K562 (cell line): ENCODE measurements around the gene RAB4B. TPM values are rescaled to one million over a fixed set of nuclear protein-coding genes. Genes with fewer than 3 reads are reported as not detected.
A peak's percentile ranks its signal among the peaks of the same experiment; 100 is the strongest.

Experiments
- ATAC-seq: fragments of 200-7000 bp; cut with Tn5 transposase; 3 replicates; pipeline ENCODE4 v1.9.1; 2020; ENCODE audit warnings: moderate library complexity
- BruUV-seq: library from RNA; stranded (reverse); fragments of 400-500 nt; replicated peaks from 2 replicates; lab custom pipeline; 2021; lab: Mats Ljungman, UMichigan
- CTCF ChIA-PET: fragments of 300-600 bp; formaldehyde crosslinking; extraction: SDS; loops from one replicate; lab custom pipeline; 2021; ENCODE audit warnings: low intra/inter-chr PET ratio; lab: Yijun Ruan, JAX
- POLR2A ChIA-PET: fragments of 300-600, 350-650 bp; sonication (Branson Sonifier 250); formaldehyde crosslinking; extraction: SDS; loops from one replicate; lab custom pipeline; 2021; ENCODE audit warnings: antibody characterized with exemption, inconsistent platforms; lab: Yijun Ruan, JAX
- DNase-seq, 4 experiments: peaks; one replicate each; pipeline versions ENCODE4 v3.0.0 to v3.0.0-alpha.2; 2011 to 2018; ENCODE audit warnings: low spot score in 3 of 4, mixed read lengths in 3 of 4; ENCODE audit errors: extremely low read depth in 1 of 4
- FAIRE-seq: peaks from 2 replicates; lab custom pipeline; 2011; peaks lifted over from hg19 to GRCh38; lab: Jason Lieb, UNC
- H2AFZ ChIP-seq: 2 replicates; pipeline ENCODE4 v1.6.0; 2011; ENCODE audit warnings: low read depth, low read length, control low read depth, inconsistent platforms
- H3K27ac ChIP-seq: fragments of 200-600 bp; 3 replicates; pipeline ENCODE4 v1.8.0; 2011; ENCODE audit warnings: low read depth, mild to moderate bottlenecking, control low read depth, inconsistent platforms, low read length, moderate library complexity, mixed read lengths; ENCODE audit errors: extremely low read depth
- H3K27me3 ChIP-seq, 2 experiments: fragments of 300-600 bp in 1 of 2; 2 replicates in 1 of 2; 3 replicates in 1 of 2; pipeline versions ENCODE4 v1.6.0 to v1.8.0; 2011; ENCODE audit warnings: inconsistent platforms in 2 of 2, low read length in 2 of 2, mild to moderate bottlenecking in 1 of 2, mixed read lengths in 1 of 2, moderate library complexity in 1 of 2; ENCODE audit not compliant: control insufficient read depth in 2 of 2, insufficient read depth in 2 of 2
- H3K36me3 ChIP-seq: fragments of 300-600 bp; 3 replicates; pipeline ENCODE4 v1.8.0; 2011; ENCODE audit warnings: mild to moderate bottlenecking, low read length, inconsistent platforms; ENCODE audit not compliant: control insufficient read depth, insufficient read depth
- H3K4me1 ChIP-seq, 2 experiments: fragments of 200-600 bp in 1 of 2; replicated peaks in 1 of 2; 2 replicates in 1 of 2; 3 replicates in 1 of 2; pipeline versions ENCODE4 v1.5.1 to v1.8.0; 2011; ENCODE audit warnings: inconsistent platforms in 2 of 2, low read length in 2 of 2, mild to moderate bottlenecking in 1 of 2, mixed read lengths in 1 of 2, moderate library complexity in 1 of 2; ENCODE audit not compliant: control insufficient read depth in 2 of 2, insufficient read depth in 2 of 2
- H3K4me2 ChIP-seq: 2 replicates; pipeline ENCODE4 v1.6.1; 2011; ENCODE audit warnings: low read length, control low read depth, inconsistent platforms, mixed read lengths; ENCODE audit not compliant: insufficient read depth
- H3K4me3 ChIP-seq: fragments of 200-600 bp; sonication (generic), shearing (Covaris generic); 2 replicates; pipeline ENCODE4 v1.5.1; 2016; ENCODE audit warnings: control low read depth, inconsistent platforms
- H3K79me2 ChIP-seq: fragments of 200-600 bp; 3 replicates; pipeline ENCODE4 v1.8.0; 2011; ENCODE audit warnings: low read length, inconsistent platforms; ENCODE audit not compliant: control insufficient read depth, insufficient read depth
- H3K9ac ChIP-seq, 2 experiments: 2 replicates each; pipeline versions ENCODE4 v1.6.0 to v1.6.1; 2011; ENCODE audit warnings: low read depth in 2 of 2, low read length in 2 of 2, control low read depth in 1 of 2, inconsistent platforms in 1 of 2, mild to moderate bottlenecking in 1 of 2, mixed read lengths in 1 of 2; ENCODE audit not compliant: insufficient read depth in 1 of 2
- H3K9me1 ChIP-seq: one replicate; pipeline ENCODE4 v1.6.0; 2011; ENCODE audit warnings: inconsistent platforms, mild to moderate bottlenecking, low read length, moderate library complexity; ENCODE audit not compliant: control insufficient read depth, insufficient read depth
- H3K9me3 ChIP-seq: replicated peaks from 2 replicates; pipeline ENCODE4 v1.5.1; 2011; ENCODE audit warnings: low read depth, low read length, inconsistent platforms; ENCODE audit not compliant: control insufficient read depth, insufficient read depth
- H4K20me1 ChIP-seq: replicated peaks from 2 replicates; pipeline ENCODE4 v1.6.1; 2011; ENCODE audit warnings: low read length, inconsistent platforms, mixed read lengths; ENCODE audit not compliant: control insufficient read depth, insufficient read depth
- ELF4 ChIP-seq: fragments of 450-650 bp; formaldehyde crosslinking; IDR thresholded peaks from 2 replicates; pipeline ENCODE4 v1.4.0; 2022; ENCODE audit warnings: missing genetic modification characterization
- EWSR1 ChIP-seq: fragments of 450-650 bp; IDR thresholded peaks from 2 replicates; pipeline ENCODE4 v1.6.1; 2018; ENCODE audit warnings: borderline replicate concordance, mild to moderate bottlenecking, low read depth, moderate library complexity; ENCODE audit not compliant: partially characterized antibody
- FOS ChIP-seq: IDR thresholded peaks from 3 replicates; pipeline ENCODE4 v1.6.1; 2011; ENCODE audit not compliant: insufficient read length; ENCODE audit errors: extremely low read depth
- GABPB2 ChIP-seq: fragments of 250-450 bp; sonication (Bioruptor Pico); conservative IDR thresholded peaks from 2 replicates; pipeline ENCODE4 v1.5.1; 2021; ENCODE audit warnings: mild to moderate bottlenecking
- LARP7 ChIP-seq: fragments of 450-650 bp; IDR thresholded peaks from 2 replicates; pipeline ENCODE4 v1.6.1; 2016
- MITF ChIP-seq: IDR thresholded peaks from 2 replicates; pipeline ENCODE4 v1.6.1; 2014; ENCODE audit warnings: antibody characterized with exemption
- PHF20 ChIP-seq: fragments of 450-650 bp; IDR thresholded peaks from 2 replicates; pipeline ENCODE4 v1.6.1; 2018; ENCODE audit not compliant: partially characterized antibody
- POLR2H ChIP-seq: IDR thresholded peaks from 2 replicates; pipeline ENCODE4 v1.6.1; 2016; ENCODE audit warnings: missing genetic modification characterization, low read depth, mild to moderate bottlenecking, control low read depth, missing compliant biosample characterization, moderate library complexity
- SRSF3 ChIP-seq: fragments of 200-400 bp; formaldehyde crosslinking; IDR thresholded peaks from 2 replicates; pipeline ENCODE4 v1.6.1; 2016; ENCODE audit warnings: mild to moderate bottlenecking, low read length, moderate library complexity; ENCODE audit not compliant: insufficient read depth
- TEAD1 ChIP-seq, 2 experiments: fragments of 450-650 bp in 1 of 2; sonication (generic) in 1 of 2; formaldehyde crosslinking; IDR thresholded peaks; 2 replicates each; pipeline versions ENCODE4 v1.4.0 to v1.8.0; 2020 to 2022; ENCODE audit warnings: mild to moderate bottlenecking in 2 of 2, missing genetic modification reagents in 1 of 2
- ZBTB43 ChIP-seq: sonication (generic); formaldehyde crosslinking; IDR thresholded peaks from 2 replicates; pipeline ENCODE4 v1.8.0; 2023; ENCODE audit warnings: mild to moderate bottlenecking, missing genetic modification reagents
- ZNF77 ChIP-seq: fragments of 250-450 bp; sonication (Bioruptor Pico); IDR thresholded peaks from 2 replicates; pipeline ENCODE4 v1.5.0; 2020
- WGBS: fragments of 100-300 bp; shearing (Covaris generic); methylation state at CpG from one replicate; pipeline ENCODE4 v1.1.6; 2016; ENCODE audit warnings: low coverage, mixed read lengths; ENCODE audit not compliant: insufficient coverage; ENCODE audit errors: missing lambda C conversion rate; 5-methylcytosine and 5-hydroxymethylcytosine counted together
- in situ Hi-C: fragments of 300-500 bp; cut with MboI; formaldehyde crosslinking; loops from 4 replicates; pipeline ENCODE4 v1.15.0; 2018; ENCODE audit warnings: inconsistent platforms, mixed read lengths
- intact Hi-C: fragments of 100-400 bp; cut with micrococcal nuclease; formaldehyde crosslinking; loops from 2 replicates; pipeline ENCODE4 v1.14.2; 2022
- polyA plus RNA-seq, 8 experiments: library from polyadenylated mRNA; depleted of rRNA in 4 of 8; stranded (reverse) in 5 of 8; unstranded in 3 of 8; fragments of >200 nt; fragmentation: Nextera tagmentation in 2 of 8; fragmentation: Illumina TruSeq in 1 of 8; extraction: Ambion mirVana in 2 of 8; extraction: Trizol in 1 of 8; gene quantifications; 2 replicates each; pipeline versions ENCODE4 v1.2.1 to v1.2.3, GENCODE V29; 2011 to 2014; ENCODE audit warnings: inconsistent platforms in 1 of 8, missing spikeins in 1 of 8
- total RNA-seq, 7 experiments: library from RNA; depleted of rRNA in 6 of 7; stranded (reverse); fragments of >200 nt in 6 of 7; fragmentation: Illumina TruSeq in 2 of 7; extraction: Trizol in 2 of 7; gene quantifications; 2 replicates each; pipeline versions ENCODE4 v1.2.1 to v1.2.3, GENCODE V29; 2011 to 2021; ENCODE audit warnings: low replicate concordance in 1 of 7
- TF ChIP-seq, protein P1 (sequence below): sonication (generic); formaldehyde crosslinking; IDR thresholded peaks from 2 replicates; pipeline ENCODE4 v1.8.0; 2022; ENCODE audit warnings: missing genetic modification reagents, mild to moderate bottlenecking, borderline replicate concordance
- TF ChIP-seq, protein P2 (sequence below), 2 experiments: fragments of 450-650 bp; conservative IDR thresholded peaks; 2 replicates each; pipeline ENCODE4 v1.6.1; 2017; ENCODE audit warnings: mild to moderate bottlenecking in 2 of 2, moderate library complexity in 2 of 2

Gene RAB4B
- total and polyA plus RNA-seq, 9 of the 15 experiments (the other 6 are each of a cell fraction or from before 2014, with no cell fraction given) = 0.28 to 20.4 (median 9.0) TPM

DNA sequence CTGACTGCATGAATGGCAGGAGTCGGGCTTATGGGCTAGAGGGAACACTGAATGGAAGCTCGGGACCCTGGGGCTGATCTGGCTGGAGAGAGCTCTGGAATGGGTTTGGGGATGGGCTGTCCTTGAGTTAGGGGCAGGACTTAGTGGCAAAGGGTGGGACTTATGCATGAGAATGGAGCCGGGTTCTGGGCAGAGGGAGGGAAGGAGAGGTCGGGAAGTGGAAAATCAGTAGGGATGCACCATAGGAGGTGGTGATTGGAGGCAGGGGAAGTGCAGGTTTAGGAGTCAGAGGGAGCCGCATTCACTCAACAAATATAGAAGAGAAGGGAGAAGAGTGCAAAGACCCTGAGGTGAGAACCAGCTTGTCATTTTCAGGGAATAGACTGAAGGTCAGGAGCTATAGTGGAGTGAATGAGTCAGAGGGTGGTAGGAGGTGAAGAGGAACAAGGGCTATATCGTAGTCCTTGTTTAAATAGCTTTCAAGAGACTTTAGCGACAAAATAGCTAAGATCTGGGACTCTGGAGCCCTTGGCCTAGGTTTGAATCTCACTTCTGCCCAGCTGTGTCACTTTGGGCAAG is 748 bp downstream of the RAB4B start (continued):
- TF ChIP-seq, protein P1, sequence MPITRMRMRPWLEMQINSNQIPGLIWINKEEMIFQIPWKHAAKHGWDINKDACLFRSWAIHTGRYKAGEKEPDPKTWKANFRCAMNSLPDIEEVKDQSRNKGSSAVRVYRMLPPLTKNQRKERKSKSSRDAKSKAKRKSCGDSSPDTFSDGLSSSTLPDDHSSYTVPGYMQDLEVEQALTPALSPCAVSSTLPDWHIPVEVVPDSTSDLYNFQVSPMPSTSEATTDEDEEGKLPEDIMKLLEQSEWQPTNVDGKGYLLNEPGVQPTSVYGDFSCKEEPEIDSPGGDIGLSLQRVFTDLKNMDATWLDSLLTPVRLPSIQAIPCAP (CRISPR knock-in tag) = no peak

- DNase-seq (no peak), ATAC-seq (no peak), FAIRE-seq (no peak)
- Histone ChIP-seq H3K9me1 (no peaks in the 10 kb centered on the region), H3K9me3 (no peaks in the 10 kb centered on the region), H3K4me3 (no peak overlapping the region), H3K4me2 (no peak overlapping the region), H3K27me3 (no peaks in the 10 kb centered on the region), H3K4me1 (peaks cover 12 to 23% of the 10 kb centered on the region in 2 experiments; a peak in 4 of 5 replicates), H3K36me3 (no peaks in the 10 kb centered on the region), H4K20me1 (no peaks in the 10 kb centered on the region), H2AFZ (no peak overlapping the region), H3K9ac (peak overlapping the region in 1 of 2 experiments; percentile 64; a peak in 1 of 4 replicates), H3K27ac (no peak overlapping the region), H3K79me2 (no peaks in the 10 kb centered on the region)
- 78% methylated on average over 5 of the region's 5 CpGs for WGBS
- in situ Hi-C loops = no loop called here
- ChIA-PET POLR2A (interaction anchor here (0.6 to 1.1 kb wide), 3 partner anchors 18 to 50 kb away, joined by 3 read pairs; no protein-coding TSS in a partner anchor), CTCF (no interaction called here)
- intact Hi-C loops = no loop called here
- no TSS peak for BruUV-seq
- TF ChIP-seq POLR2H (tag) = no peak
- no peak for TF ChIP-seq MITF
- TF ChIP-seq PHF20 = no peak
- TF ChIP-seq ZBTB43 (CRISPR knock-in tag) = no peak
- TF ChIP-seq, protein P2, sequence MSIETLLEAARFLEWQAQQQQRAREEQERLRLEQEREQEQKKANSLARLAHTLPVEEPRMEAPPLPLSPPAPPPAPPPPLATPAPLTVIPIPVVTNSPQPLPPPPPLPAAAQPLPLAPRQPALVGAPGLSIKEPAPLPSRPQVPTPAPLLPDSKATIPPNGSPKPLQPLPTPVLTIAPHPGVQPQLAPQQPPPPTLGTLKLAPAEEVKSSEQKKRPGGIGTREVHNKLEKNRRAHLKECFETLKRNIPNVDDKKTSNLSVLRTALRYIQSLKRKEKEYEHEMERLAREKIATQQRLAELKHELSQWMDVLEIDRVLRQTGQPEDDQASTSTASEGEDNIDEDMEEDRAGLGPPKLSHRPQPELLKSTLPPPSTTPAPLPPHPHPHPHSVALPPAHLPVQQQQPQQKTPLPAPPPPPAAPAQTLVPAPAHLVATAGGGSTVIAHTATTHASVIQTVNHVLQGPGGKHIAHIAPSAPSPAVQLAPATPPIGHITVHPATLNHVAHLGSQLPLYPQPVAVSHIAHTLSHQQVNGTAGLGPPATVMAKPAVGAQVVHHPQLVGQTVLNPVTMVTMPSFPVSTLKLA (conservative IDR thresholded peaks at IDR 0.05) = no peak
- TF ChIP-seq SRSF3 = no peak
- TF ChIP-seq LARP7 = no peak
- TF ChIP-seq ZNF77 = no peak
- no peak for TF ChIP-seq GABPB2 (CRISPR knock-in tag)
- no peak for TF ChIP-seq TEAD1 (CRISPR knock-in tag; IDR thresholded peaks at IDR 0.05)
- TF ChIP-seq FOS = no peak
- no peak for TF ChIP-seq EWSR1
- TF ChIP-seq ELF4 (CRISPR knock-in tag) = no peak
Observed at GRCh38 chr19:40780582-40780981, 2.5 kb downstream of the RAB4B start.
